Transverse colon (tissue), 4 donors: Measurements from ENCODE around the gene JMJD1C. TPM values are rescaled to one million over a fixed set of nuclear protein-coding genes. Genes with fewer than 3 reads are reported as not detected.

Experiments
- DNase-seq: peaks from one replicate; pipeline ENCODE4 v3.0.0-alpha.2; 2019
- H3K27ac ChIP-seq, 4 donors: fragments of 200-600 bp; sonication (generic); 2 replicates each; pipeline ENCODE4 v1.5.1; 2016 to 2018; ENCODE audit warnings: inconsistent platforms in 4 of 4
- H3K27me3 ChIP-seq: fragments of 200-600 bp; sonication (generic); 2 replicates; pipeline ENCODE4 v1.5.1; 2017; ENCODE audit warnings: inconsistent platforms
- H3K36me3 ChIP-seq, 4 donors: fragments of 200-600 bp; sonication (generic); 2 replicates each; pipeline ENCODE4 v1.5.1; 2017 to 2019; ENCODE audit warnings: inconsistent platforms in 4 of 4
- H3K4me1 ChIP-seq, 4 donors: fragments of 200-600 bp; sonication (generic); 2 replicates each; pipeline ENCODE4 v1.5.1; 2017 to 2020; ENCODE audit warnings: inconsistent platforms in 4 of 4
- H3K4me3 ChIP-seq, 4 donors: fragments of 200-600 bp; sonication (generic); 1 replicate in 1 of 4; 2 replicates in 3 of 4; pipeline versions ENCODE4 v1.5.1 to v1.6.1; 2017 to 2019; ENCODE audit warnings: inconsistent platforms in 4 of 4
- H3K9me3 ChIP-seq, 2 donors: fragments of 200-600 bp; sonication (generic); 2 replicates each; pipeline ENCODE4 v1.5.1; 2017 to 2019; ENCODE audit warnings: inconsistent platforms in 2 of 2
- EP300 ChIP-seq: sonication (generic); formaldehyde crosslinking; IDR thresholded peaks from one replicate; pipeline ENCODE4 v1.6.1; 2017; ENCODE audit warnings: antibody characterized with exemption, low read depth
- POLR2A ChIP-seq: fragments of 450-650 bp; IDR thresholded peaks from one replicate; pipeline ENCODE4 v1.6.1; 2016; ENCODE audit warnings: antibody characterized with exemption, mild to moderate bottlenecking, moderate library complexity
- POLR2AphosphoS5 ChIP-seq, 3 donors: sonication (generic); formaldehyde crosslinking; IDR thresholded peaks; one replicate each; pipeline ENCODE4 v1.6.1; 2016; ENCODE audit warnings: antibody characterized with exemption in 3 of 3
- WGBS, 2 donors: methylation state at CpG; one replicate each; pipeline ENCODE4 v1.1.5; 2018; ENCODE audit warnings: low coverage in 1 of 2; 5-methylcytosine and 5-hydroxymethylcytosine counted together
- in situ Hi-C, 4 donors: fragments of 200-750 bp; cut with MboI; loops; one replicate each; pipeline versions ENCODE4 v1.15.0 to v1.15.1; 2017; ENCODE audit warnings: low sequenced_read_pairs in 3 of 4, low pct_ligation_motif_present in 1 of 4, low pct_unique_long_range_greater_than_20kb in 1 of 4
- intact Hi-C: fragments of 100-400 bp; cut with DNase I; formaldehyde crosslinking; loops from one replicate; pipeline ENCODE4 v1.15.1; 2023; ENCODE audit warnings: low total_unique reads
- total RNA-seq, 4 donors: library from RNA; depleted of rRNA; stranded (reverse); fragments of >200 nt; gene quantifications; one replicate each; pipeline ENCODE4 v1.1.0, GENCODE V29; 2016
- TF ChIP-seq, protein P1 (sequence below), 5 experiments: fragments of 200-600 bp in 3 of 5; fragments of 450-650 bp in 2 of 5; sonication (generic) in 3 of 5; IDR thresholded peaks; 1 replicate in 2 of 5; 2 replicates in 3 of 5; pipeline ENCODE4 v1.5.1; 2016 to 2017; ENCODE audit warnings: antibody characterized with exemption in 5 of 5, inconsistent platforms in 3 of 5, mild to moderate bottlenecking in 2 of 5, moderate library complexity in 1 of 5

Gene JMJD1C
- total RNA-seq, 4 donors from 2014 or later, result 56.7 to 128 (median 78.9) TPM

DNA sequence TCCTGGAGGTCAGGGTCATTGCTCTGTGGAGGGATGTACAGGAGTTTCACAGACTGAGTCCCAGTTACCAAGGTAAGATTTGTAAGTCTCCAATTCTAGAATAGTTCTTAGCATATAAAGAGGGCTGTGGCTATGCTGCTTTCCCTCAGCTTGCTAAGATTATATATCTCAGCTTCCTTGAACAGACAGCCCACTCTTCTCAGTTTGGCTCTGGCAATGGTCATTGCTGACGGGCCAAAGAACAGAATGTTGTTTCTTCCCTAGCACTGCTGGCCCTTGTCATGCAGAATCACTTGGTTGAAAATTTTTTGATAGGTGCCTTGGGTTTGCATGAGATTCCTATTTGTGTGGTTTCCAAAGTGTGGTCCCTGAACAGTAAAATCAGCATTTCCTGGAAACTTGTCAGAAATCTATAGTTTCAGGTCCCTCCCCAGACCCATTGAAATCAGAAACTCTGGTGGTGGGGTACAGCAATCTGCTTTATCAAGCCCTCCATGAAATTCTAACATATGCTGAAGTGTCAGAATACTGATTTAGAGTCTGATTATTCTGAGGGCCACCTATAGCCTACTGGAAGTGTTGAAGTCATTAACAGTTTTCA is 294.4 kb downstream of the JMJD1C start:
- H3K27ac ChIP-seq, result peak overlapping the region in 2 of 4 donors; percentile 29 to 33
- in situ Hi-C loops (loop anchor here in 2 of 4 donors (25.0 kb wide), 1 partner anchor 359 kb away; the partner anchor contains the start of genes ADO (in 2 of the 2) and EGR2 (in 2 of the 2)), intact Hi-C loops (loop anchor here (5.0 kb wide), 1 partner anchor 546 kb away; no protein-coding TSS in a partner anchor)
- H3K9me3 ChIP-seq, result no peaks in the 10 kb centered on the region
- peaks cover 0 to 14% (median 6%) of the 10 kb centered on the region in 4 donors for H3K36me3 ChIP-seq
- H3K27me3 ChIP-seq, result no peaks in the 10 kb centered on the region
- peaks cover 0 to 12% (median 0%) of the 10 kb centered on the region in 4 donors for H3K4me1 ChIP-seq
- DNase-seq, result no peak
- TF ChIP-seq EP300 (no peak), POLR2AphosphoS5 (IDR thresholded peaks at IDR 0.05) (peak in 1 of 3 donors; percentile 35)
- no peak overlapping the region for H3K4me3 ChIP-seq
- WGBS, 2 donors, result 60 to 75% methylated on average over 1 of the region's 1 CpG

DNA sequence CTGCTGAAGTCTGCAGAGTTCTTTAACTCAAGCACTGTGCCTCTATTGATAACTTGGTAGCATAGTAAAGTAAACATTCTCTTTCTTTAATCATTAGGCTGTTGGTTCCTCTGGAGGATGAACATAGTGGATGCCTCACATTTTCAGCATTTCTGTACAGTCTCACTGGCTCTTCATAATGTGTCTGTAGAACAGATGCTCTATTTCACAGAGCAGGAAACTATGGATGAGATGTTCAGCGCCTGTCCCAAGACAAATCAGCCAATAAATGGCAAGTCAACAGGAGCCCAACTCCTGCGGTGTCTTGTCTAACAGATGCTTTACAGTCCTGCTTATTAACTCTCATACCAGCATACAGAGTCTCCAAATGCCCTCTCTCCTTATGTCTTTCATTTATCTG is 296.2 kb downstream of the JMJD1C start:
- intact Hi-C loops, result loop anchor here (5.0 to 10.0 kb wide), 2 partner anchors 548 to 655 kb away; no protein-coding TSS in a partner anchor
- peaks cover 0 to 12% (median 0%) of the 10 kb centered on the region in 4 donors for H3K4me1 ChIP-seq
- H3K27ac ChIP-seq, result peak overlapping the region in 2 of 4 donors; percentile 1 to 15
- H3K36me3 ChIP-seq, result peaks cover 0 to 3% (median 0%) of the 10 kb centered on the region in 4 donors
- H3K4me3 ChIP-seq, result no peak overlapping the region
- TF ChIP-seq POLR2AphosphoS5 (IDR thresholded peaks at IDR 0.05) (peak in 1 of 3 donors; percentile 17), EP300 (no peak), POLR2A (no peak)
- TF ChIP-seq, protein P1, sequence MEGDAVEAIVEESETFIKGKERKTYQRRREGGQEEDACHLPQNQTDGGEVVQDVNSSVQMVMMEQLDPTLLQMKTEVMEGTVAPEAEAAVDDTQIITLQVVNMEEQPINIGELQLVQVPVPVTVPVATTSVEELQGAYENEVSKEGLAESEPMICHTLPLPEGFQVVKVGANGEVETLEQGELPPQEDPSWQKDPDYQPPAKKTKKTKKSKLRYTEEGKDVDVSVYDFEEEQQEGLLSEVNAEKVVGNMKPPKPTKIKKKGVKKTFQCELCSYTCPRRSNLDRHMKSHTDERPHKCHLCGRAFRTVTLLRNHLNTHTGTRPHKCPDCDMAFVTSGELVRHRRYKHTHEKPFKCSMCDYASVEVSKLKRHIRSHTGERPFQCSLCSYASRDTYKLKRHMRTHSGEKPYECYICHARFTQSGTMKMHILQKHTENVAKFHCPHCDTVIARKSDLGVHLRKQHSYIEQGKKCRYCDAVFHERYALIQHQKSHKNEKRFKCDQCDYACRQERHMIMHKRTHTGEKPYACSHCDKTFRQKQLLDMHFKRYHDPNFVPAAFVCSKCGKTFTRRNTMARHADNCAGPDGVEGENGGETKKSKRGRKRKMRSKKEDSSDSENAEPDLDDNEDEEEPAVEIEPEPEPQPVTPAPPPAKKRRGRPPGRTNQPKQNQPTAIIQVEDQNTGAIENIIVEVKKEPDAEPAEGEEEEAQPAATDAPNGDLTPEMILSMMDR (IDR thresholded peaks at IDR 0.05), result no peak
- H3K27me3 ChIP-seq, result no peaks in the 10 kb centered on the region
- DNase-seq, result no peak
- in situ Hi-C loops, result loop anchor here in 3 of 4 donors (5.0 to 25.0 kb wide), 2 partner anchors 357 to 553 kb away; partner anchors contain the start of genes ADO (in 2 of the 3) and EGR2 (in 2 of the 3)
- H3K9me3 ChIP-seq, result no peaks in the 10 kb centered on the region
- WGBS, 2 donors, result 60 to 97% methylated on average over 1 to 2 of the region's 2 CpGs

DNA sequence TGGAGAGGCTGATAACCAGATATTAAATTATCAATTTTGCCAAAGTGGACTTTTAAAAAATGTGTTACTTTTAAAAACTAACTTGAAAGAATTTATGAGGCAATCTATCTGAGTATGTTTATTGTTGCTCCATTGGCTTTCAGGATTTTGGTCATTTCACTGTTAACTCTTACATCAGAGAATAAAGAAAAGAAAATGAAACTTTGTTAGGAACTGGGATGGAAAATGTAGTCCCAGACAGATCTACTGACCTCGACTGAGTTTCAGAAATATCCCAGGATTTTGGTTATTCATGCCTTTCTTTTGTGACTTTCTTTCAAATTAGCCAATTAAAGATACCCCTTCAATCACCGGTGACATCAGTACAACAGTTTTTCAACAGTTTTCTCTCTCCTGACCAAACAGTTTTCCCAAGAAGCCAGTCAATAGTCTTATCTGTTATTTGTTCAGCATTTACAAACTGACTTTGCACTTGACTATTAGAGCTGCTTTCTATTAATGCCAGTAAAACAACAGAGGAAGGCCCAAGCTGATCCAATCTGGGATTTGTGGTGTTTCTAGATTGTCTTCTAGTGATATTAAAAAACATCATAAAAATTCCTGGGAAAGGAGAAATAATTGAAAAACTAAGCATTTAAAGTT is 296.8 kb downstream of the JMJD1C start:
- no peak for DNase-seq
- intact Hi-C loops, result loop anchor here (10.0 kb wide), 1 partner anchor 656 kb away; no protein-coding TSS in a partner anchor
- Histone ChIP-seq H3K9me3 (no peaks in the 10 kb centered on the region), H3K4me1 (peaks cover 0 to 12% (median 0%) of the 10 kb centered on the region in 4 donors), H3K27ac (peak overlapping the region in 2 of 4 donors; percentile 1 to 15), H3K36me3 (peaks cover 0 to 3% (median 0%) of the 10 kb centered on the region in 4 donors), H3K27me3 (no peaks in the 10 kb centered on the region), H3K4me3 (no peak overlapping the region)
- in situ Hi-C loops, result loop anchor here in 3 of 4 donors (5.0 to 25.0 kb wide), 2 partner anchors 357 to 553 kb away; partner anchors contain the start of genes ADO (in 2 of the 3) and EGR2 (in 2 of the 3)
- TF ChIP-seq, protein P1 (IDR thresholded peaks at IDR 0.05), result no peak
- TF ChIP-seq POLR2AphosphoS5 (IDR thresholded peaks at IDR 0.05) (no peak), POLR2A (no peak), EP300 (no peak)
- 56 to 58% methylated on average over 2 of the region's 2 CpGs for WGBS, 2 donors

DNA sequence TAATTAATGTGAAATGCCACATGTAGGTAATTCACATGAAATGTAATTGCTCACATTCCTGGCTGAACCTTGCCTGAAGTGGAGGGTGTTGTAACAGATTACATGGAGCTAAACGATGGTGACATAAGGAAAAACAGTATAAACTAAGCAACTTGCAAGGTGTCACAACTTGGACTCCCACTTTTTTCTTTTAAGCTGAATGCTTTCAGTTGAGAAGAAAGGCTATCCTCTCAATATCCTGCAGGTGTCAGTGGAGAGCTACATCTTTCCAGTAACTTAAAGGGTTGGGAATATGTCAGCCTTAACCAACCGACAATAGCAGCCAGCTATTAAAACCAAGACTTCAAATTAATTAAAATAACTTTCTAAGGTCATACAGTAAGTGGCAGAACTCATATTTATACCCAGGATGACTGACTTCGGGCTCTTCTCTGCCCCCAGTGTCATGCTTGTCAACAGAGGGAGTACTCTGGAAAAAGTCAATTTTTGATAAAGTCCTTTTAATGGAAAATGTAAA is 299.0 kb downstream of the JMJD1C start:
- Histone ChIP-seq H3K27me3 (no peaks in the 10 kb centered on the region), H3K27ac (peak overlapping the region in 1 of 4 donors; percentile 19), H3K36me3 (peaks cover 0 to 3% (median 0%) of the 10 kb centered on the region in 4 donors), H3K4me1 (peaks cover 0 to 12% (median 0%) of the 10 kb centered on the region in 4 donors), H3K4me3 (no peak overlapping the region), H3K9me3 (no peaks in the 10 kb centered on the region)
- no peak for DNase-seq
- intact Hi-C loops (loop anchor here (10.0 kb wide), 1 partner anchor 658 kb away; no protein-coding TSS in a partner anchor), in situ Hi-C loops (loop anchor here in 3 of 4 donors (5.0 to 25.0 kb wide), 2 partner anchors 354 to 556 kb away; partner anchors contain the start of genes ADO (in 2 of the 3) and EGR2 (in 2 of the 3))
- WGBS, 2 donors, result 9 to 21% methylated on average over 2 to 3 of the region's 3 CpGs
- TF ChIP-seq, protein P1 (IDR thresholded peaks at IDR 0.05), result peak; percentile 61 to 83 (median 80)
- no peak for TF ChIP-seq POLR2AphosphoS5 (IDR thresholded peaks at IDR 0.05)
- TF ChIP-seq EP300, result no peak
- TF ChIP-seq POLR2A, result no peak
